K562 (cell line): ENCODE results near the gene S100P. TPM values are rescaled to one million over a fixed set of nuclear protein-coding genes. Genes with fewer than 3 reads are reported as not detected.

Experiments used
- ARID1B ChIP-seq: fragments of 450-650 bp; IDR thresholded peaks from 2 replicates; pipeline ENCODE4 v1.6.1; 2016; ENCODE audit warnings: antibody characterized with exemption, mild to moderate bottlenecking, inconsistent platforms
- BHLHE40 ChIP-seq: IDR thresholded peaks from 2 replicates; pipeline ENCODE4 v1.6.1; 2011; ENCODE audit warnings: low read length, improper control_type of control experiment
- CREB1 ChIP-seq, 2 experiments: sonication (generic) in 1 of 2; formaldehyde crosslinking in 1 of 2; IDR thresholded peaks; 2 replicates each; pipeline versions ENCODE4 v1.6.1 to v1.8.0; 2012 to 2022; ENCODE audit warnings: inconsistent platforms in 1 of 2, mild to moderate bottlenecking in 1 of 2, missing genetic modification reagents in 1 of 2, moderate library complexity in 1 of 2
- CTCFL ChIP-seq: IDR thresholded peaks from 2 replicates; pipeline ENCODE4 v1.6.1; 2011; ENCODE audit warnings: borderline replicate concordance, low read depth, mild to moderate bottlenecking, moderate library complexity, low read length; ENCODE audit not compliant: insufficient read depth, poor library complexity, severe bottlenecking
- FIP1L1 ChIP-seq: fragments of 200-400 bp; formaldehyde crosslinking; IDR thresholded peaks from 2 replicates; pipeline ENCODE4 v1.6.1; 2018; ENCODE audit warnings: mild to moderate bottlenecking, low read depth, low read length; ENCODE audit not compliant: poor library complexity, severe bottlenecking
- FOXP4 ChIP-seq: sonication (generic); formaldehyde crosslinking; IDR thresholded peaks from 2 replicates; pipeline ENCODE4 v1.8.0; 2022; ENCODE audit warnings: mild to moderate bottlenecking, missing genetic modification reagents, borderline replicate concordance
- NCOA4 ChIP-seq: fragments of 450-650 bp; IDR thresholded peaks from 2 replicates; pipeline ENCODE4 v1.6.1; 2018; ENCODE audit warnings: mild to moderate bottlenecking; ENCODE audit not compliant: partially characterized antibody
- NELFE ChIP-seq: IDR thresholded peaks from 2 replicates; pipeline ENCODE4 v1.6.1; 2011; ENCODE audit warnings: mild to moderate bottlenecking; ENCODE audit not compliant: insufficient read depth, insufficient read length
- PRMT5 ChIP-seq: sonication (generic); formaldehyde crosslinking; IDR thresholded peaks from 2 replicates; pipeline ENCODE4 v1.5.0; 2020; ENCODE audit warnings: missing genetic modification reagents
- ZNF324 ChIP-seq: fragments of 250-450 bp; sonication (Bioruptor Pico); IDR thresholded peaks from 2 replicates; pipeline ENCODE4 v1.4.0; 2020; ENCODE audit warnings: mild to moderate bottlenecking
- ZNF518B ChIP-seq: fragments of 250-450 bp; sonication (Bioruptor Pico); IDR thresholded peaks from 2 replicates; pipeline ENCODE4 v1.5.0; 2021; ENCODE audit warnings: mild to moderate bottlenecking, moderate library complexity
- polyA plus RNA-seq, 8 experiments: library from polyadenylated mRNA; depleted of rRNA in 4 of 8; stranded (reverse) in 5 of 8; unstranded in 3 of 8; fragments of >200 nt; fragmentation: Nextera tagmentation in 2 of 8; fragmentation: Illumina TruSeq in 1 of 8; extraction: Ambion mirVana in 2 of 8; extraction: Trizol in 1 of 8; gene quantifications; 2 replicates each; pipeline versions ENCODE4 v1.2.1 to v1.2.3, GENCODE V29; 2011 to 2014; ENCODE audit warnings: inconsistent platforms in 1 of 8, missing spikeins in 1 of 8
- total RNA-seq, 7 experiments: library from RNA; depleted of rRNA in 6 of 7; stranded (reverse); fragments of >200 nt in 6 of 7; fragmentation: Illumina TruSeq in 2 of 7; extraction: Trizol in 2 of 7; gene quantifications; 2 replicates each; pipeline versions ENCODE4 v1.2.1 to v1.2.3, GENCODE V29; 2011 to 2021; ENCODE audit warnings: low replicate concordance in 1 of 7
- TF ChIP-seq, protein P1 (sequence below): fragments of 250-450 bp; sonication (Bioruptor Pico); IDR thresholded peaks from 2 replicates; pipeline ENCODE4 v1.8.0; 2021; ENCODE audit warnings: moderate library complexity, mild to moderate bottlenecking, inconsistent platforms
- TF ChIP-seq, protein P2 (sequence below): fragments of 250-450 bp; sonication (Bioruptor Pico); IDR thresholded peaks from 2 replicates; pipeline ENCODE4 v1.4.0; 2020; ENCODE audit warnings: mild to moderate bottlenecking, moderate library complexity

The S100P gene
- total and polyA plus RNA-seq, 9 of the 15 experiments (the other 6 are each of a cell fraction or from before 2014, with no cell fraction given): 4.1 to 23.8 (median 7.5) TPM

DNA sequence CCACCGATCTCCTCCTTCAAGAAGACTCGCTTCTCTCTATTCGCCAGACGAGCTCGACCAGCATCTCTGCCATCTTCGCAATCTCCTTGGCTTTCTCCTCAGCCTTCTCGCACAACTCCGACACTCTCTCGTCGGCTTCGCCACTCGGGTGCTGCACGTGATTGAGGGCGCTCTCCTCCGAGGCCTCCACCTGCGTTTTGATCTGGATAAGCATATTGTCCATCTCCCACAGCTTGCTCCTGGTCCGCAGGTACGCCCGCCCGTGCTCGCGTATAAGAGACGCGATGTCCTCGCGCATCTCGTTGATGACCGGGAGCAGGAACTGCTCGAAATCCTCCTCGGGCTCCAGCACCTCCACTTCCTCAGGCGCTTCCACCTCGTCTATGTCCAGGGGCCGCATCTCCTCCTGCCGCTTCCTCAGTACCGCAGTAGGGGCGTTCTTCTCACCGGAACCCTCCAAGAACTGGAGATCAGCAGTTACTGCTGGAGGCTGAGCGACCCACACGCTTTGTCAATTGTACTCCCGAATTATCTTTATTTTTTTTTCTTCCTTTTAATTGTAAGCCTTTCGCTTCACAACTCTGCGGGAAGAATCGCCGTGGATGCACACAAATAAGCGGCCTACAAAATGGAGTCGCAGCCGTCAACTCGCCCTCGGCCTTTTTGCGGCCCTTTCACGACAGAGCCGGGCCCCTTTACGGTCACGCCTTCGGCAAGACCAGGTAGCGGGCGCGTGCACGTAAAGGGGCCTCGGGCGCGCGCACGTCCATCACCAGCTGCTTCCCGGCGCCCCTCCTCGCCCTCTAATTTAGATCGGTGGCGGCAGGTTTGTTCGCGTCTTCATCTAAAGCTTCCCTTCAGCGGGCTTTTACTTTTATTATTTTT is 15.8 kb downstream of the S100P start, which contains the start of gene MRFAP1L1 (continued):
- TF ChIP-seq CTCFL (peak; percentile 2), FOXP4 (CRISPR knock-in tag) (no peak), PRMT5 (CRISPR knock-in tag) (no peak), BHLHE40 (peak; percentile 84), CREB1 (IDR thresholded peaks at IDR 0.05) (peak; percentile 59), CREB1 (CRISPR knock-in tag; IDR thresholded peaks at IDR 0.05) (no peak), ZNF324 (no peak), NELFE (no peak), ZNF518B (CRISPR knock-in tag) (no peak), NCOA4 (no peak), FIP1L1 (no peak), ARID1B (no peak)
- TF ChIP-seq, protein P1, sequence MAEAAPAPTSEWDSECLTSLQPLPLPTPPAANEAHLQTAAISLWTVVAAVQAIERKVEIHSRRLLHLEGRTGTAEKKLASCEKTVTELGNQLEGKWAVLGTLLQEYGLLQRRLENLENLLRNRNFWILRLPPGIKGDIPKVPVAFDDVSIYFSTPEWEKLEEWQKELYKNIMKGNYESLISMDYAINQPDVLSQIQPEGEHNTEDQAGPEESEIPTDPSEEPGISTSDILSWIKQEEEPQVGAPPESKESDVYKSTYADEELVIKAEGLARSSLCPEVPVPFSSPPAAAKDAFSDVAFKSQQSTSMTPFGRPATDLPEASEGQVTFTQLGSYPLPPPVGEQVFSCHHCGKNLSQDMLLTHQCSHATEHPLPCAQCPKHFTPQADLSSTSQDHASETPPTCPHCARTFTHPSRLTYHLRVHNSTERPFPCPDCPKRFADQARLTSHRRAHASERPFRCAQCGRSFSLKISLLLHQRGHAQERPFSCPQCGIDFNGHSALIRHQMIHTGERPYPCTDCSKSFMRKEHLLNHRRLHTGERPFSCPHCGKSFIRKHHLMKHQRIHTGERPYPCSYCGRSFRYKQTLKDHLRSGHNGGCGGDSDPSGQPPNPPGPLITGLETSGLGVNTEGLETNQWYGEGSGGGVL: no peak
- TF ChIP-seq, protein P2, sequence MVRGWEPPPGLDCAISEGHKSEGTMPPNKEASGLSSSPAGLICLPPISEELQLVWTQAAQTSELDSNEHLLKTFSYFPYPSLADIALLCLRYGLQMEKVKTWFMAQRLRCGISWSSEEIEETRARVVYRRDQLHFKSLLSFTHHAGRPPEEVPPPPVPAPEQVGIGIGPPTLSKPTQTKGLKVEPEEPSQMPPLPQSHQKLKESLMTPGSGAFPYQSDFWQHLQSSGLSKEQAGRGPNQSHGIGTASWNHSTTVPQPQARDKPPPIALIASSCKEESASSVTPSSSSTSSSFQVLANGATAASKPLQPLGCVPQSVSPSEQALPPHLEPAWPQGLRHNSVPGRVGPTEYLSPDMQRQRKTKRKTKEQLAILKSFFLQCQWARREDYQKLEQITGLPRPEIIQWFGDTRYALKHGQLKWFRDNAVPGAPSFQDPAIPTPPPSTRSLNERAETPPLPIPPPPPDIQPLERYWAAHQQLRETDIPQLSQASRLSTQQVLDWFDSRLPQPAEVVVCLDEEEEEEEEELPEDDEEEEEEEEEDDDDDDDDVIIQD (CRISPR knock-in tag): no peak
